Gastroesophageal sphincter (tissue), 4 donors: Measurements from ENCODE around the gene CST7. TPM values are rescaled to one million over a fixed set of nuclear protein-coding genes. Genes with fewer than 3 reads are reported as not detected.

Experiments
- ATAC-seq: fragments of 150-250 bp; one replicate; pipeline ENCODE4 v1.9.1; 2016; ENCODE audit warnings: mild to moderate bottlenecking, moderate library complexity
- H3K27ac ChIP-seq, 4 donors: fragments of 200-600 bp; sonication (generic) in 3 of 4; 1 replicate in 3 of 4; 2 replicates in 1 of 4; pipeline ENCODE4 v1.5.1; 2016 to 2019
- H3K27me3 ChIP-seq: fragments of 200-600 bp; sonication (generic); one replicate; pipeline ENCODE4 v1.5.1; 2019
- H3K36me3 ChIP-seq, 2 donors: fragments of 200-600 bp; sonication (generic); one replicate each; pipeline ENCODE4 v1.5.1; 2019; ENCODE audit warnings: control low read depth in 1 of 2
- H3K4me1 ChIP-seq, 3 donors: fragments of 200-600 bp; sonication (generic); 1 replicate in 2 of 3; 2 replicates in 1 of 3; pipeline ENCODE4 v1.5.1; 2016 to 2019; ENCODE audit warnings: control low read depth in 2 of 3
- H3K4me3 ChIP-seq, 2 donors: fragments of 200-600 bp; sonication (generic); one replicate each; pipeline ENCODE4 v1.5.1; 2019; ENCODE audit warnings: mild to moderate bottlenecking in 1 of 2, moderate library complexity in 1 of 2
- H3K9me3 ChIP-seq, 3 donors: fragments of 200-600 bp; sonication (generic); one replicate each; pipeline ENCODE4 v1.5.1; 2017 to 2019; ENCODE audit warnings: control low read depth in 2 of 3
- EP300 ChIP-seq: sonication (generic); formaldehyde crosslinking; IDR thresholded peaks from one replicate; pipeline ENCODE4 v1.6.1; 2017; ENCODE audit warnings: antibody characterized with exemption, mild to moderate bottlenecking
- POLR2A ChIP-seq, 2 donors: fragments of 450-650 bp; IDR thresholded peaks; one replicate each; pipeline ENCODE4 v1.6.1; 2017; ENCODE audit warnings: antibody characterized with exemption in 2 of 2, mild to moderate bottlenecking in 2 of 2, moderate library complexity in 1 of 2
- POLR2AphosphoS5 ChIP-seq: sonication (generic); formaldehyde crosslinking; IDR thresholded peaks from one replicate; pipeline ENCODE4 v1.6.1; 2017; ENCODE audit warnings: antibody characterized with exemption
- WGBS, 2 donors: methylation state at CpG; one replicate each; pipeline ENCODE4 v1.1.5; 2018; ENCODE audit warnings: low coverage in 1 of 2; 5-methylcytosine and 5-hydroxymethylcytosine counted together
- total RNA-seq, 4 donors: library from RNA; depleted of rRNA; stranded (reverse); fragments of >200 nt; gene quantifications; one replicate each; pipeline ENCODE4 v1.1.0, GENCODE V29; 2016
- TF ChIP-seq, protein P1 (sequence below), 4 experiments: fragments of 200-600 bp in 2 of 4; fragments of 450-650 bp in 2 of 4; sonication (generic) in 1 of 4; IDR thresholded peaks; one replicate each; pipeline ENCODE4 v1.5.1; 2017 to 2019; ENCODE audit warnings: antibody characterized with exemption in 4 of 4, mild to moderate bottlenecking in 2 of 4, moderate library complexity in 2 of 4

The CST7 gene
- total RNA-seq, 4 donors from 2014 or later: 0.37 to 4.0 TPM; not detected in 2

DNA sequence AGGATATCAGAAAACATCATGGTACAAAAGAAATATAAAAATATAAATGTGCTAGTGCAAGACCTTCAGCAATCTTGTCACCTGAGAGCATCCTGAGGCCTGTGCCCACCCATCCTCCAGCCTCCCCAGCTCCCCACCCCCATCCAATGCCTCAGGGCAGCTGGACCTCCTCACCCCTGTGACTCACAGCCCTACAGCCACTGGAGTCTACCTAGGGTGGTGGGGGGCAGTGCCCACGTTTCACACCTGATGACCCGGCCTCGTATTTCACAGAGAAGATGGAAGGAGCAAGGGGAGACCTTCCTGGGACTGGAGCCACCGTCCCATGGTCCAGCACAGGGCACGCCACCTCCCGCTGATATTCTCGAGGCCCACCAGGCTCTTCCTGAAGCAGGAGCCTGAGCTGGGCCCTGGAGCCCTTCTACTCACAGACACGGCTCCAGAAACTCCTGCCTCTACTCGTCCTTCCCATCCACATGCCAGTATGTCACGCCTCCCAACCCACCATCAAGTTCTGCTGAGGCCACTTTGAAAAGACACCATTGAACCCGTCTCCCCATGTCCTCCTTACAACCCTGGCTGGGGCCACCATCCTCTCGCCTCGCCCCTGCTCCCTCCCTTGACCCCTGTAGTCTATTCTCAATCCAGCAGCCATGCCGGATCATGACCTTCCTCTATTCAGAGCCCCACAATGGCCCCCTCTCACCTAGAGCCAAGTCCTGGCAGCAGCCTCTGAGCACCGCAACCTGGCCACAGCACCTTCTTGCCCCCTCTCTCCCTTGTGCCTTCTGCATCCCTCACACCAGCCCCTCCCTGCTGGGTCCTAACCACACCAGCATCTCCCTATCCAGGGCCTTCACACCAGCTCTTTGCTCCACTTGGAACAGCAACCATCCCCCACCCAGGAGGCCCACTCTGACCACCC is 30.2 kb downstream of the CST7 start:
- H3K36me3 ChIP-seq: peaks cover 0 to 75% of the 10 kb centered on the region in 2 donors
- no peak for TF ChIP-seq EP300
- no peak for TF ChIP-seq POLR2A (IDR thresholded peaks at IDR 0.05)
- TF ChIP-seq, protein P1, sequence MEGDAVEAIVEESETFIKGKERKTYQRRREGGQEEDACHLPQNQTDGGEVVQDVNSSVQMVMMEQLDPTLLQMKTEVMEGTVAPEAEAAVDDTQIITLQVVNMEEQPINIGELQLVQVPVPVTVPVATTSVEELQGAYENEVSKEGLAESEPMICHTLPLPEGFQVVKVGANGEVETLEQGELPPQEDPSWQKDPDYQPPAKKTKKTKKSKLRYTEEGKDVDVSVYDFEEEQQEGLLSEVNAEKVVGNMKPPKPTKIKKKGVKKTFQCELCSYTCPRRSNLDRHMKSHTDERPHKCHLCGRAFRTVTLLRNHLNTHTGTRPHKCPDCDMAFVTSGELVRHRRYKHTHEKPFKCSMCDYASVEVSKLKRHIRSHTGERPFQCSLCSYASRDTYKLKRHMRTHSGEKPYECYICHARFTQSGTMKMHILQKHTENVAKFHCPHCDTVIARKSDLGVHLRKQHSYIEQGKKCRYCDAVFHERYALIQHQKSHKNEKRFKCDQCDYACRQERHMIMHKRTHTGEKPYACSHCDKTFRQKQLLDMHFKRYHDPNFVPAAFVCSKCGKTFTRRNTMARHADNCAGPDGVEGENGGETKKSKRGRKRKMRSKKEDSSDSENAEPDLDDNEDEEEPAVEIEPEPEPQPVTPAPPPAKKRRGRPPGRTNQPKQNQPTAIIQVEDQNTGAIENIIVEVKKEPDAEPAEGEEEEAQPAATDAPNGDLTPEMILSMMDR (IDR thresholded peaks at IDR 0.05): no peak
- no peak for TF ChIP-seq POLR2AphosphoS5
- 91 to 92% methylated on average over 9 to 10 of the region's 15 CpGs for WGBS, 2 donors

DNA sequence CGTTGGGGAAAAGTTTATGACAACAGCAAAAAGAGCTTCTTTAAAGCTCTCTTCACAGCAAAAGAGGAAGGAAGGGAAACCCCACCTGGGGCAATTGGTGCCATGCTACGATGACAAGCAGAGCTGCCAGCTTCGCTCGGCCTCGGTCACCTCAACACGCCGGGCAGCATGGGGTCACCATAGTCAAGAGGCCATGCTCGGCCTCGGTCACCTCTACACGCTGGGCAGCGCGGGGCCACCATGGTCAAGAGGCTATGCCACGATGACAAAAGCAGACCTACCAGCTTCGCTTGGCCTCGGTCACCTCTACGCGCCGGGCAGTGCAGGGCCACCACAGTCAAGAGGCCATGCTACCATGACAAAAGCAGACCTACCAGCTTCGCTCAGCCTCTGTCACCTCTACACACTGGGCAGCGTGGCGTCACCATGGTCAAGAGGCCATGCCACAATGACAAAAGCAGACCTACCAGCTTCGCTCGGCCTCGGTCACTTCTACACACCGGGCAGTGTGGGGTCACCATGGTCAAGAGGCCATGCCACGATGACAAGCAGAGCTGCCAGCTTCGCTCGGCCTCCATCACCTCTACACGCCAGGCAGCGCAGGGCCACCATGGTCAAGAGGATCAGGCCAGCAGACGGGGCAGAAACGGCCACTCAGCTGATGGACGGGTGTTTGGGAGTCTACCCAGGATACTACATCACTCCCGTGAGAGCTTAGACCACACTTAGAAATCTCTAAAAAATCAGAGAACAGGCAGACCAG is 31.4 kb downstream of the CST7 start:
- no peak overlapping the region for H3K4me3 ChIP-seq
- WGBS, 2 donors: 81 to 100% methylated on average over 1 to 7 of the region's 34 CpGs
- H3K36me3 ChIP-seq: peaks cover 0 to 75% of the 10 kb centered on the region in 2 donors
- ATAC-seq: no peak
- peaks cover 0 to 20% (median 0%) of the 10 kb centered on the region in 3 donors for H3K4me1 ChIP-seq
- no peak overlapping the region for H3K27ac ChIP-seq
- H3K9me3 ChIP-seq: no peaks in the 10 kb centered on the region
- no peak for TF ChIP-seq POLR2AphosphoS5
- no peak for TF ChIP-seq POLR2A (IDR thresholded peaks at IDR 0.05)
- TF ChIP-seq, protein P1 (IDR thresholded peaks at IDR 0.05): no peak
- no peak for TF ChIP-seq EP300
- H3K27me3 ChIP-seq: no peaks in the 10 kb centered on the region

More for the DNA sequence above, 30.2 kb downstream of the CST7 start:
- Histone ChIP-seq H3K4me3 (no peak overlapping the region), H3K27ac (no peak overlapping the region), H3K27me3 (no peaks in the 10 kb centered on the region), H3K9me3 (no peaks in the 10 kb centered on the region), H3K4me1 (peaks cover 0 to 13% (median 0%) of the 10 kb centered on the region in 3 donors)
- no peak for ATAC-seq

DNA sequence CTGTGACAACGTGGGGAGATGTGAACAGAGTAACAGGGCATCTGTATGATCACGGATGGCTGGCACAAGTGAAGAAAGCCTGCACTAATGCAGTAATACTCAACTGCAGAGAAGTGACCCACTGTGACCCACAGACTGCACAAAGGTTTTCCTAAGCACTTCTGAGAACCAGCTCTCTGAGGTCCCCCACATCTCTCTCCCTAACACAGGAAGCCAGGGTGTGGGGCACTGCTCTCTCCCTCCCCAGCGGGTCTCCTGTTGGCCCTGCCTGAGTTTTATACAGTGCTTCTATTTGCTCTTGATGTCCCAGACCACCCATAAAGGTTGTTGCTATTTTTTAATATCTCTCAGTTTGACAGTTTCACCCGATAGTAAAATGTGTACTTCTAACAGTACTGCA is 32.2 kb downstream of the CST7 start:
- no peak overlapping the region for H3K4me3 ChIP-seq
- TF ChIP-seq POLR2A (IDR thresholded peaks at IDR 0.05) (no peak), POLR2AphosphoS5 (no peak), EP300 (no peak)
- TF ChIP-seq, protein P1 (IDR thresholded peaks at IDR 0.05): no peak
- H3K9me3 ChIP-seq: no peaks in the 10 kb centered on the region
- 67 to 75% methylated on average over 2 to 3 of the region's 4 CpGs for WGBS, 2 donors
- H3K36me3 ChIP-seq: peaks cover 0 to 70% of the 10 kb centered on the region in 2 donors
- no peak for ATAC-seq
- no peak overlapping the region for H3K27ac ChIP-seq
- H3K4me1 ChIP-seq: peaks cover 0 to 25% (median 0%) of the 10 kb centered on the region in 3 donors
- no peaks in the 10 kb centered on the region for H3K27me3 ChIP-seq

DNA sequence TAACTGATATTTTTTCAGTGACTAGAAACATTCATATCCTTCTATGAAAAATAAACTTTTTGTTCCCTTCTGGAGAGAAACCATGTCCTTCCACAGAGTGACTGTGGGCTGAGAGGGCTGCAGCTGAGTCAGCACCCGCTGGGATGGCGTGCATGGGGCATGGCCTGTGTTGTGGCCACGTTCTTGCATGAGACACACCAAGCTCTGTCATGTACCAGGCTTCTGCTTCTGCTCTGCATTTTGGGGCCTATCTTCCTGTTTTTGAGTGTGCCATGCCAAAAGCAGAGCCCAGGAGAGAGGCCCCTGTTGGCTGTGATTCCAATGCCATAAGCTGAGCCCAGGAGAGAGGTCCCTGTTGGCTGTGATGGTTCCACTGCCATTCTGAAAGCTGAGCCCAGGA is 32.7 kb downstream of the CST7 start:
- peaks cover 0 to 25% (median 0%) of the 10 kb centered on the region in 3 donors for H3K4me1 ChIP-seq
- peak; percentile 66 for ATAC-seq
- no peaks in the 10 kb centered on the region for H3K9me3 ChIP-seq
- peaks cover 0 to 65% of the 10 kb centered on the region in 2 donors for H3K36me3 ChIP-seq
- 87% methylated on average over 3 of the region's 3 CpGs; no CpG with 5 or more reads in 1 of the 2 donors for WGBS, 2 donors
- no peak overlapping the region for H3K27ac ChIP-seq
- TF ChIP-seq POLR2AphosphoS5 (no peak), EP300 (no peak)
- H3K4me3 ChIP-seq: no peak overlapping the region
- H3K27me3 ChIP-seq: no peaks in the 10 kb centered on the region

DNA sequence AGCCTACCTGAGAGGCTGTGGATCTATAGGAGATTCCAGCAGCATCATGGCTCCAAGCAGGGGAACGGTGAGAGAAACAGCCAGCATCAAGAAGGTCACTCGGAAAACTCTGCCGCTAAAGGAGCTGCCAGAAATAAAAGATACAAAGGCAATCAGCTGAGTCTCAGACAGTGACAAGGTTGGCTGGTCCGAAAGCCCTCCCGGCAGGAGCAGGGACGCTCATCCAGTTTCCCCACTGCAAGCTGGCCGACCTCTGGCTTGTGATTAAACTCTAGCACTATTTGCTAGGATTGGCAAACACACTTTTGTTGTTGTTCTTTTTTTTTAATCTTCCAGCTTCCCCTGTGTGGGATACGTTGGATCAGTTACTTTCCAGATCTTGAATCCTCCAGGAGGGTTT is 34.8 kb downstream of the CST7 start:
- WGBS, 2 donors: 89 to 100% methylated on average over 5 to 7 of the region's 8 CpGs
- Histone ChIP-seq H3K9me3 (no peaks in the 10 kb centered on the region), H3K27ac (no peak overlapping the region), H3K36me3 (peaks cover 0 to 49% of the 10 kb centered on the region in 2 donors), H3K4me1 (peaks cover 0 to 26% (median 0%) of the 10 kb centered on the region in 3 donors), H3K4me3 (no peak overlapping the region), H3K27me3 (no peaks in the 10 kb centered on the region)
- ATAC-seq: no peak
- TF ChIP-seq EP300 (no peak), POLR2A (IDR thresholded peaks at IDR 0.05) (no peak), POLR2AphosphoS5 (no peak)
- TF ChIP-seq, protein P1 (IDR thresholded peaks at IDR 0.05): no peak
